Fibroblast of pulmonary artery (primary cell): Measurements from ENCODE around the gene NRGN.

ENCODE experiments used
- DNase-seq: peaks from one replicate; pipeline ENCODE4 v3.0.0-alpha.2; 2010; ENCODE audit warnings: low read depth
- H3K4me3 ChIP-seq: replicated peaks from 2 replicates; pipeline ENCODE4 v1.5.1; 2011; ENCODE audit warnings: low read depth, mild to moderate bottlenecking, control low read depth, low read length, moderate library complexity
- TF ChIP-seq, protein P1 (sequence below): IDR thresholded peaks from 2 replicates; pipeline ENCODE4 v1.5.1; 2011; ENCODE audit warnings: mild to moderate bottlenecking, control low read depth, low read length, inconsistent platforms; ENCODE audit errors: missing control alignments

The NRGN gene

DNA sequence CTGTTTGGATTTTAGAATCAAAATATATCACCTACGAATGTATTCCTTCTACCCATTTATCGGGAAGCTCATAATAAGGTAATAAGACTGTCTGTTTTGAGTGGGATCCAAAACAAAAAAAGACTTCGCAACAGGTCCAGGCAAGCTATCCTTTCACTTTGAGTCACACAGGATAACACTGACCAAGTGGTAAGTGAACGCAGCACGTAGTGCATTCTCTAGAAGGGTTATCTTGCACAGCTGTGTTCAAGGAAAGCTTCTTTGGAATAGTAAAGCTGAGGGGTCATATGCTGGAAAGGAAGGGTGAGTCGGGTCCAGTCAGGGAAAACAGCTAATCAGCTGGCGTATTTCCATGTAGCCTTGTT is 22.3 kb upstream of the NRGN start:
- peak overlapping the region; percentile 41 for H3K4me3 ChIP-seq
- TF ChIP-seq, protein P1, sequence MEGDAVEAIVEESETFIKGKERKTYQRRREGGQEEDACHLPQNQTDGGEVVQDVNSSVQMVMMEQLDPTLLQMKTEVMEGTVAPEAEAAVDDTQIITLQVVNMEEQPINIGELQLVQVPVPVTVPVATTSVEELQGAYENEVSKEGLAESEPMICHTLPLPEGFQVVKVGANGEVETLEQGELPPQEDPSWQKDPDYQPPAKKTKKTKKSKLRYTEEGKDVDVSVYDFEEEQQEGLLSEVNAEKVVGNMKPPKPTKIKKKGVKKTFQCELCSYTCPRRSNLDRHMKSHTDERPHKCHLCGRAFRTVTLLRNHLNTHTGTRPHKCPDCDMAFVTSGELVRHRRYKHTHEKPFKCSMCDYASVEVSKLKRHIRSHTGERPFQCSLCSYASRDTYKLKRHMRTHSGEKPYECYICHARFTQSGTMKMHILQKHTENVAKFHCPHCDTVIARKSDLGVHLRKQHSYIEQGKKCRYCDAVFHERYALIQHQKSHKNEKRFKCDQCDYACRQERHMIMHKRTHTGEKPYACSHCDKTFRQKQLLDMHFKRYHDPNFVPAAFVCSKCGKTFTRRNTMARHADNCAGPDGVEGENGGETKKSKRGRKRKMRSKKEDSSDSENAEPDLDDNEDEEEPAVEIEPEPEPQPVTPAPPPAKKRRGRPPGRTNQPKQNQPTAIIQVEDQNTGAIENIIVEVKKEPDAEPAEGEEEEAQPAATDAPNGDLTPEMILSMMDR = no peak
- DNase-seq = peak; percentile 61

DNA sequence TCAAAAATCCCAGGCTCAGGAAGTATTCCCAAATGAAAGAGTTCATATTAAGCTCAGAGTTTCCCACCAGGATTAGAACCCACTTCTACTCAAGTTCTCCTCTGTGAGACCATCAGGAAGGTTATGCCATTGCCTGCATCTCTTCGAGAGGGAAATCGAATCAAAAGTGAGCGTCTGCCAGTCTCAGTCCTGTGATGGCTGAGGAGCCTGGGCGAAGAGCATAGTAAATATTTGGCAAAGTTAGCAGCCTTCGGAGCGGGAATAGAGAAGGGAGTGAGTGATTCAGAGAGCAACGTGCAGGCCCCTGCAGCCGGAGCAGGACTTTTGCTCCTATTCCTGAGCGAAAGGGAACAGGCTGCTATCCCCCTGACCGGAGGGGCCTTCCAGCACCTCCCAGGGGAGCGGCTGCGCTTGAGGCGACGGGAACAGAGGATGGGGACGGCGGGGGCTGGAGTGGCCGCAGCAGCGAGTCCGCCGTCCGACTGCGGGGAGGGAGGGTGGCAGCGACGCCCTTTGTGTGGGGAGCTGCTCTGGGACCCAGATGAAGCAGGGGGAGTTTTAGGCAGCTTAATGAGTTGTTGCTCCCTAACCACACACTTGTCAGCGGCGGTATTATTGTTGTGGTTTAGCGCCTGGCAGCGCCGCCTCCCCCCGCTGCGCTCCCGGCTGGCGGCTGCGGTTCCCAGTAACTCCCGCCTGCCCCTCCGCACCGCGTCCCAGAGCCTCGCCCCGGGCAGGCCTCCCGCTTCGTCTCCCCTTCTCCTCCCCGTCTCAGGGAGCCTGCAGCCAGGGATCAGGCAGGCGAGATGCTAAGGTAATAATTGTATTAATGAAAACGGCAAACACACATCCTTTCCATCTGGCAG is 21.7 kb upstream of the NRGN start:
- peak overlapping the region; percentile 41 for H3K4me3 ChIP-seq
- TF ChIP-seq, protein P1 = no peak
- peak; percentile 44 for DNase-seq

DNA sequence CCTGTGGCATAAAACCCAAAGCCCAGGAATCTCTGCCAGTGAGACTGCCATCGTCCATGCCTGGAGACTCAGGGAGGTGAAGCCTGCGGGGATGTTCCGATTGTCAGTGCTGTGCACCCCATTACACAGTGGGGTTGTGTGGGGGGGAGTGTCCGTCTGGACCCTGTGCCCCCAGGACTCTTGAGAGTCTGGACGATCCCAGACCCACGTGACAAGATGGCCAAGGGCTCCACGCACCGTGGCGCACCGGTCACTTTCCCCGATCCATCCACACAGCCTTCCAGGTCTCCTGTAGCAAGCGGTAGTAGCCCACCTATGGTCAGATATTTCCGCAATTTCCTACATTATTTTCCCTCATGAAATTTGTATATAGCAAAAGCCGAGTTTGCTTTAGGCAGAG is 20.9 kb upstream of the NRGN start:
- no peak overlapping the region for H3K4me3 ChIP-seq
- no peak for DNase-seq
- TF ChIP-seq, protein P1 = no peak

DNA sequence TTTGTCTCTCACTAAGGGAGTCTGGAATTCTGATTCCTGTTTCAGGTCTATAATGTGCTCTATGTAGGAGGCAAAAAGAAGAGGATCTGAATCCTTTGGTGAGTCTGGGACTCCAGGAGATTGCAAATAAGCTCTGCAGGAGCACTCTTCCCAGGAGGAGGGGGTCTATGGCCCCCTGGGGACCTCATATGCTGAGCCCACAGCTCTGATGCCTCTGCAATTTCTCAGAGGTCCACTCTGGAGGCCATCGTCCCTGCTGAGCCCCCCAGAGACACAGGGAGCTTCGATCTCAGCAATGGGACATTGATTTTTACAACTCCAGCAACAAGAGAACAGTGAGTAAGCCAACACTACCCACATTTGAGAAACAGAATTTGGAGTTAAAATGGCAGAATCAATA is 20.2 kb upstream of the NRGN start:
- H3K4me3 ChIP-seq = no peak overlapping the region
- TF ChIP-seq, protein P1 = no peak
- DNase-seq = no peak

DNA sequence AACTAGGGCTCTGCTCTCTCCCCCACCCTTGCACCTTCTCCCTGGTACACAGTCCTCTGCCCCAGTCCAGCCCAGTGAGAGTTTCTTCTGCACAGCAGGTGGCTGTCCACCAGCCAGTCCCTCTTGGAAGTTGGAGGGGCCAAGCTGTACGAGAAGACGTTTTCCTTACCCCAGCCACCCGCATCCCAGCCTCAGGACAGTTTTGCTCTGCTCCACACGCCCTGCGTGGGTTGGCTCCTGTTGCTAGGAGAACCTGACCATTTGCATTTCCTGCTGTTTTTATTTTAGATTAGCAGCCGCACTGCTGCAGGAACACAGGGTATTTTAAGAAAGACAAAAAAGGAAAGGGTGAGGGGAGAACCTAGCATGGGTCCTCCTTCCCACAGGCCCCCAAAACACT is 17.6 kb upstream of the NRGN start:
- H3K4me3 ChIP-seq = no peak overlapping the region
- TF ChIP-seq, protein P1 = no peak

DNA sequence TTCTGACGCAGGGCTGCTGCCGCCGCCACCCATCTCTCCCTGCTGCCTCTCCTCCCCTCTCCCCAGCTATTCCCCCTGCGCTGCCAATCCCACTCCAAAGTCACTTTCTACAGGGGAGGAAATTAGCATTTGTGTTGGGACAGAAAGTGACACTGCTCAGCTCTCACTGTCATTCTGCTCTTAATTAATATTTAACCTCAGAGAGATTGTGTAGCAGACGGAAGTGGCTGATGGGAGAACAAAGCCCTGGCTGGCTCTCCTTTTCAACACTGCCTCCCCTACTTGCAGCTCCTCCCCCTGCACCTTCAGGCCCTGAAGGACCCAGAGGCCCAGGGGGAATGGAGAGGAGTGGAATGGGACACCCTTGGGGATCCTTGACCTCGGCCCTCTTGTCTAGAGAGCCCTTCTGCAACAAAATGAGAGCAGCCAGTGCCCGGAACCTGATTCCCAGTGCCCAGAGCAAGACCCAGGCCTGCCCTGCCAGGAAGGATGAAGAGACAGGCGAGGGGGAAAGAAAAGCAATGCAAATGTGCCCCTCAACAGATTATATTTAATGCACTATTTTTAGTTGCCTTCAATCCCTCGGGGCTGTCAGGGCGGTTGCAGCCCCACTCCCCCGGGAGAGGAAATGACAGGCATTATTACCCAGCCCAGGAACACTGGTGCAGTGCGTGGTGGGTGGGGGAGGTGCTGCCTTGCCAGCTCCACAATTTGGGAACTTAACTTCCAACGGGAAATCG is 14.6 kb upstream of the NRGN start:
- DNase-seq = no peak
- H3K4me3 ChIP-seq = peak overlapping the region; percentile 13
- TF ChIP-seq, protein P1 = no peak

More for the DNA sequence above, 17.6 kb upstream of the NRGN start:
- DNase-seq = no peak
